Left forelimb (tissue), 1 donor: Measurements from ENCODE around the gene RC3H2.

Experiments used
- DNase-seq: peaks from one replicate; pipeline ENCODE4 v3.0.0-alpha.2; 2018; ENCODE audit warnings: low spot score

Gene RC3H2

GRCh38 chr9:122800066-122801060, 104.8 kb downstream of the RC3H2 start, which contains the start of gene OR1K1:
Gene OR1K1 (plus strand): TSS chr9:122800123. CDS start chr9:122800123, 0 bp downstream.
- no peak for DNase-seq

GRCh38 chr9:122797316-122798063, 107.7 kb downstream of the RC3H2 start:
- DNase-seq: no peak
